RWPE2 (cell line): ENCODE measurements around the gene CTBP2.
A peak's percentile ranks its signal among the peaks of the same experiment; 100 is the strongest.

Source experiments
- ATAC-seq: fragments of 200-7000 bp; cut with Tn5 transposase; 3 replicates; pipeline ENCODE4 v1.9.1; 2021; ENCODE audit warnings: low read depth
- DNase-seq: peaks from one replicate; pipeline ENCODE4 v3.0.0-alpha.2; 2020; ENCODE audit warnings: low spot score
- H3K27ac ChIP-seq: fragments of 450-650 bp; 2 replicates; pipeline ENCODE4 v1.5.1; 2017; ENCODE audit warnings: mild to moderate bottlenecking; ENCODE audit not compliant: poor library complexity, severe bottlenecking
- H3K27me3 ChIP-seq: fragments of 250-450 bp; sonication (Bioruptor Pico); 2 replicates; pipeline ENCODE4 v1.5.1; 2021; ENCODE audit warnings: mild to moderate bottlenecking, moderate library complexity; ENCODE audit not compliant: insufficient read depth, poor library complexity, severe bottlenecking
- H3K36me3 ChIP-seq: fragments of 250-450 bp; sonication (Bioruptor Pico); 2 replicates; pipeline ENCODE4 v1.5.1; 2020; ENCODE audit warnings: low read depth, mild to moderate bottlenecking, moderate library complexity
- H3K4me1 ChIP-seq: fragments of 250-450 bp; sonication (Bioruptor Pico); 2 replicates; pipeline ENCODE4 v1.5.1; 2021; ENCODE audit warnings: mild to moderate bottlenecking, moderate library complexity; ENCODE audit not compliant: insufficient read depth, poor library complexity, severe bottlenecking
- H3K4me3 ChIP-seq: fragments of 250-450 bp; sonication (Bioruptor Pico); 2 replicates; pipeline ENCODE4 v1.5.1; 2021; ENCODE audit warnings: mild to moderate bottlenecking, moderate library complexity; ENCODE audit not compliant: severe bottlenecking
- H3K9me3 ChIP-seq: fragments of 250-450 bp; sonication (Bioruptor Pico); 2 replicates; pipeline ENCODE4 v1.5.1; 2021; ENCODE audit warnings: mild to moderate bottlenecking, moderate library complexity; ENCODE audit not compliant: severe bottlenecking
- TF ChIP-seq, protein P1 (sequence below): fragments of 450-650 bp; IDR thresholded peaks from one replicate; pipeline ENCODE4 v1.5.1; 2017; ENCODE audit warnings: mild to moderate bottlenecking, moderate library complexity; ENCODE audit not compliant: poor library complexity, severe bottlenecking

CTBP2 gene

DNA sequence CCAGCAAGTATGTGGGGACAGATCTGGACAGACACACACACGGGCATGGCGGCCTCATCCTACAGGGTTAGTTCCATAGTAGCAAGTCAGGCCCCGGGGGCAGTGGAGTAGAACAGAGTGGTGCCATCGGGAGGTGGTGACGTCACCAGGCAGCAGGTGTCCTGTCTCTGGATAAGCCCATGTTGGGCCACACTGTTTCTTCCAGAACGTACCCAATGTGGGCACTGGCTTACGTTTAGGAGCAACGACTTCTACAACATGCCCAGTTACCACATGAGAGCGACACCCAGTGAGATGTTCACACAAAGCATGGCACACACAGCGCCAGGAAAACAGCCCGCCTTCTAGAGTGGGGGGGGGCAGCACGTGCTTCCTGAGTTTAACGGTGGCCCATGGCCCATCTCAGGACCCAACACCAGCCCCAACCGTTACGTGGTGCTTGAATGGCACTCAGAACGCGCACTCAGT lies 67.8 kb downstream of the CTBP2 start:
- ATAC-seq (no peak), DNase-seq (no peak)
- H3K27ac ChIP-seq = no peak overlapping the region
- peaks cover 60% of the 10 kb centered on the region for H3K36me3 ChIP-seq
- TF ChIP-seq, protein P1, sequence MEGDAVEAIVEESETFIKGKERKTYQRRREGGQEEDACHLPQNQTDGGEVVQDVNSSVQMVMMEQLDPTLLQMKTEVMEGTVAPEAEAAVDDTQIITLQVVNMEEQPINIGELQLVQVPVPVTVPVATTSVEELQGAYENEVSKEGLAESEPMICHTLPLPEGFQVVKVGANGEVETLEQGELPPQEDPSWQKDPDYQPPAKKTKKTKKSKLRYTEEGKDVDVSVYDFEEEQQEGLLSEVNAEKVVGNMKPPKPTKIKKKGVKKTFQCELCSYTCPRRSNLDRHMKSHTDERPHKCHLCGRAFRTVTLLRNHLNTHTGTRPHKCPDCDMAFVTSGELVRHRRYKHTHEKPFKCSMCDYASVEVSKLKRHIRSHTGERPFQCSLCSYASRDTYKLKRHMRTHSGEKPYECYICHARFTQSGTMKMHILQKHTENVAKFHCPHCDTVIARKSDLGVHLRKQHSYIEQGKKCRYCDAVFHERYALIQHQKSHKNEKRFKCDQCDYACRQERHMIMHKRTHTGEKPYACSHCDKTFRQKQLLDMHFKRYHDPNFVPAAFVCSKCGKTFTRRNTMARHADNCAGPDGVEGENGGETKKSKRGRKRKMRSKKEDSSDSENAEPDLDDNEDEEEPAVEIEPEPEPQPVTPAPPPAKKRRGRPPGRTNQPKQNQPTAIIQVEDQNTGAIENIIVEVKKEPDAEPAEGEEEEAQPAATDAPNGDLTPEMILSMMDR = no peak
- no peak overlapping the region for H3K4me3 ChIP-seq
- peaks cover 59% of the 10 kb centered on the region for H3K4me1 ChIP-seq
- no peaks in the 10 kb centered on the region for H3K27me3 ChIP-seq
- H3K9me3 ChIP-seq = no peaks in the 10 kb centered on the region

- DNase-seq (no peak), ATAC-seq (no peak)
- H3K27me3 ChIP-seq = no peaks in the 10 kb centered on the region
- no peak overlapping the region for H3K4me3 ChIP-seq
- peaks cover 58% of the 10 kb centered on the region for H3K4me1 ChIP-seq
- H3K27ac ChIP-seq = no peak overlapping the region
- TF ChIP-seq, protein P1 = no peak
- no peaks in the 10 kb centered on the region for H3K9me3 ChIP-seq
- peaks cover 64% of the 10 kb centered on the region for H3K36me3 ChIP-seq
These were observed 68.5 kb downstream of the CTBP2 start for GRCh38 chr10:125091891-125092290.

- no peak overlapping the region for H3K27ac ChIP-seq
- DNase-seq = no peak
- no peak for ATAC-seq
- peaks cover 58% of the 10 kb centered on the region for H3K4me1 ChIP-seq
- H3K4me3 ChIP-seq = no peak overlapping the region
- peaks cover 59% of the 10 kb centered on the region for H3K36me3 ChIP-seq
- H3K9me3 ChIP-seq = no peaks in the 10 kb centered on the region
- H3K27me3 ChIP-seq = no peaks in the 10 kb centered on the region
- TF ChIP-seq, protein P1 = no peak
These were observed 70.9 kb downstream of the CTBP2 start for GRCh38 chr10:125089469-125089868.

DNA sequence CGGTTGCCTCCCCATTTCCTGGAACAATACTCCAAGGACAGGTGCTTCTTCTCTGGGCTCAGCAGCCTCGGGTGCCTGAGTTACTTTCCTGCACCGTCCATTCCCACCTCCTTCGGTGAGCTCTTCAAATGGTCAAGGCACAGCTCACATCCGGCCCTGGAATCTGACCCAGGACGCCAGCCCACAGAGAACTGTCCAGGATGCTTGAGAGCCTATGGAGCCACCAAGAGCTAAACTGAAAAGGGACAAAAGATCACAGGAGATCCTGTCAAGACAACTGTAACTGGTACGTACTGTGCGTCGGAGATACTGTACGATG lies 72.5 kb downstream of the CTBP2 start:
- H3K4me1 ChIP-seq = peaks cover 51% of the 10 kb centered on the region
- no peak overlapping the region for H3K4me3 ChIP-seq
- DNase-seq (no peak), ATAC-seq (no peak)
- peaks cover 55% of the 10 kb centered on the region for H3K36me3 ChIP-seq
- no peaks in the 10 kb centered on the region for H3K27me3 ChIP-seq
- H3K9me3 ChIP-seq = no peaks in the 10 kb centered on the region
- TF ChIP-seq, protein P1 = no peak
- H3K27ac ChIP-seq = peak overlapping the region; percentile 60

GRCh38 chr10:125087191-125087896 lies 73.0 kb downstream of the CTBP2 start:
- Histone ChIP-seq H3K36me3 (peaks cover 58% of the 10 kb centered on the region), H3K27ac (peak overlapping the region; percentile 60), H3K9me3 (no peaks in the 10 kb centered on the region), H3K4me3 (no peak overlapping the region), H3K27me3 (no peaks in the 10 kb centered on the region), H3K4me1 (peaks cover 51% of the 10 kb centered on the region)
- DNase-seq (no peak), ATAC-seq (peak; percentile 68)
- TF ChIP-seq, protein P1 = no peak
